ENCODE data around the gene COA1. TPM values are rescaled to one million over a fixed set of nuclear protein-coding genes. Genes with fewer than 3 reads are reported as not detected.

COA1 gene
- total and polyA plus RNA-seq, 9 of the 15 experiments (the other 6 are each of a cell fraction or from before 2014, with no cell fraction given) = 98.9 to 463 (median 181) TPM

- no peak for TF ChIP-seq ZNF76 (CRISPR knock-in tag; IDR thresholded peaks at IDR 0.05; ENCODE audit: borderline replicate concordance)
These were observed 116.4 kb downstream of the COA1 start (continued) for GRCh38 chr7:43612599-43613589.

GRCh38 chr7:43612128-43612527, 117.2 kb downstream of the COA1 start:
- H3K27ac ChIP-seq (ENCODE audit: extremely low read depth, low read depth, low read length) = no peak overlapping the region
- POLR2A ChIA-PET = no interaction called here
- CTCF ChIA-PET (ENCODE audit: low intra/inter-chr PET ratio) = no interaction called here
- WGBS (ENCODE audit: insufficient coverage, low coverage, missing lambda C conversion rate) = 80% methylated on average over 5 of the region's 5 CpGs
- no peak overlapping the region for H2AFZ ChIP-seq (ENCODE audit: low read depth, low read length)
- FAIRE-seq (no peak), ATAC-seq (no peak), DNase-seq (ENCODE audit: extremely low read depth in 1 of 4, low spot score in 3 of 4) (no peak)
- TF ChIP-seq ZBTB7A (IDR thresholded peaks at IDR 0.05; ENCODE audit: borderline replicate concordance, control insufficient read depth, low read depth, low read length) = no peak
- peak; percentile 44; the same call in 1 of the 2 replicates for TF ChIP-seq RFX1 (IDR thresholded peaks at IDR 0.05)
- no peak for TF ChIP-seq MNT (conservative IDR thresholded peaks at IDR 0.05)
- TF ChIP-seq MEIS2 (IDR thresholded peaks at IDR 0.05; ENCODE audit: partially characterized antibody) = no peak
- no peak overlapping the region for H3K9ac ChIP-seq (ENCODE audit: insufficient read depth in 1 of 2, low read depth in 2 of 2, low read length in 2 of 2)
- no peaks in the 10 kb centered on the region for H3K27me3 ChIP-seq (ENCODE audit: control insufficient read depth in 2 of 2, insufficient read depth in 2 of 2, low read length in 2 of 2)
- peaks cover 34% of the 10 kb centered on the region for H3K36me3 ChIP-seq (ENCODE audit: control insufficient read depth, insufficient read depth, low read length)
- H3K9me3 ChIP-seq (replicated peaks; ENCODE audit: control insufficient read depth, insufficient read depth, low read depth, low read length) = no peaks in the 10 kb centered on the region
- no peaks in the 10 kb centered on the region for H4K20me1 ChIP-seq (replicated peaks; ENCODE audit: control insufficient read depth, insufficient read depth, low read length)
- H3K4me1 ChIP-seq (replicated peaks in 1 of 2; ENCODE audit: control insufficient read depth in 2 of 2, insufficient read depth in 2 of 2, low read length in 2 of 2) = no peaks in the 10 kb centered on the region
- in situ Hi-C loops (cut with MboI) (no loop called here), intact Hi-C loops (cut with micrococcal nuclease) (no loop called here)
- no peak overlapping the region for H3K4me2 ChIP-seq (ENCODE audit: insufficient read depth, low read length)
- no peaks in the 10 kb centered on the region for H3K79me2 ChIP-seq (ENCODE audit: control insufficient read depth, insufficient read depth, low read length)
- no TSS peak for BruUV-seq (replicated peaks)
- H3K9me1 ChIP-seq (ENCODE audit: control insufficient read depth, insufficient read depth, low read length) = no peaks in the 10 kb centered on the region
- H3K4me3 ChIP-seq = no peak overlapping the region
